ENCODE measurements around the gene BMAL1.

GRCh38 chr11:13336246-13336878, 58.8 kb downstream of the BMAL1 start:
- TF ChIP-seq, protein P1, sequence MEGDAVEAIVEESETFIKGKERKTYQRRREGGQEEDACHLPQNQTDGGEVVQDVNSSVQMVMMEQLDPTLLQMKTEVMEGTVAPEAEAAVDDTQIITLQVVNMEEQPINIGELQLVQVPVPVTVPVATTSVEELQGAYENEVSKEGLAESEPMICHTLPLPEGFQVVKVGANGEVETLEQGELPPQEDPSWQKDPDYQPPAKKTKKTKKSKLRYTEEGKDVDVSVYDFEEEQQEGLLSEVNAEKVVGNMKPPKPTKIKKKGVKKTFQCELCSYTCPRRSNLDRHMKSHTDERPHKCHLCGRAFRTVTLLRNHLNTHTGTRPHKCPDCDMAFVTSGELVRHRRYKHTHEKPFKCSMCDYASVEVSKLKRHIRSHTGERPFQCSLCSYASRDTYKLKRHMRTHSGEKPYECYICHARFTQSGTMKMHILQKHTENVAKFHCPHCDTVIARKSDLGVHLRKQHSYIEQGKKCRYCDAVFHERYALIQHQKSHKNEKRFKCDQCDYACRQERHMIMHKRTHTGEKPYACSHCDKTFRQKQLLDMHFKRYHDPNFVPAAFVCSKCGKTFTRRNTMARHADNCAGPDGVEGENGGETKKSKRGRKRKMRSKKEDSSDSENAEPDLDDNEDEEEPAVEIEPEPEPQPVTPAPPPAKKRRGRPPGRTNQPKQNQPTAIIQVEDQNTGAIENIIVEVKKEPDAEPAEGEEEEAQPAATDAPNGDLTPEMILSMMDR (IDR thresholded peaks at IDR 0.05; ENCODE audit: low read depth, low read length, poor library complexity, severe bottlenecking) = no peak
- TF ChIP-seq EZH2phosphoT487 (IDR thresholded peaks at IDR 0.05; ENCODE audit: borderline replicate concordance, low read length) = no peak
